H1 (cell line): ENCODE data around the gene STEAP1.

Experiments used
- ATF2 ChIP-seq: IDR thresholded peaks from 2 replicates; pipeline ENCODE4 v1.6.1; 2012; ENCODE audit warnings: low read length, inconsistent platforms
- BCL11A ChIP-seq, 2 experiments: IDR thresholded peaks; one replicate each; pipeline ENCODE4 v1.6.1; 2011; ENCODE audit warnings: low read depth in 2 of 2, low read length in 2 of 2, mild to moderate bottlenecking in 2 of 2
- CBX5 ChIP-seq: fragments of 300-800, 300-1000 bp; sonication (generic); IDR thresholded peaks from 2 replicates; pipeline ENCODE4 v1.7.1; 2016; ENCODE audit warnings: antibody characterized with exemption, low read length, low read depth
- CREB1 ChIP-seq: IDR thresholded peaks from 2 replicates; pipeline ENCODE4 v1.6.1; 2012; ENCODE audit warnings: inconsistent platforms
- CTCF ChIP-seq, 3 experiments: IDR thresholded peaks; 1 replicate in 2 of 3; 2 replicates in 1 of 3; pipeline versions ENCODE4 v1.5.1 to v1.6.1; 2011; ENCODE audit warnings: low read length in 3 of 3, mild to moderate bottlenecking in 3 of 3, inconsistent platforms in 2 of 3, low read depth in 1 of 3, moderate library complexity in 1 of 3; ENCODE audit not compliant: insufficient read depth in 1 of 3; ENCODE audit errors: control extremely low read depth in 1 of 3
- GTF2F1 ChIP-seq: IDR thresholded peaks from 2 replicates; pipeline ENCODE4 v1.6.1; 2012; ENCODE audit warnings: low read depth, low read length, improper control_type of control experiment, borderline replicate concordance
- HDAC2 ChIP-seq, 2 experiments: fragments of 300-600 bp in 1 of 2; sonication (generic) in 1 of 2; IDR thresholded peaks; 2 replicates each; pipeline ENCODE4 v1.6.1; 2011 to 2012; ENCODE audit warnings: low read depth in 2 of 2, low read length in 2 of 2, mild to moderate bottlenecking in 2 of 2, moderate library complexity in 2 of 2, borderline replicate concordance in 1 of 2, inconsistent platforms in 1 of 2
- HDAC6 ChIP-seq: IDR thresholded peaks from one replicate; pipeline ENCODE4 v1.7.1; 2012; ENCODE audit warnings: low read depth, mild to moderate bottlenecking, inconsistent platforms, low read length, moderate library complexity
- MAX ChIP-seq: IDR thresholded peaks from 2 replicates; pipeline ENCODE4 v1.6.1; 2012; ENCODE audit warnings: inconsistent platforms
- POLR2A ChIP-seq, 2 experiments: IDR thresholded peaks; 1 replicate in 1 of 2; 2 replicates in 1 of 2; pipeline ENCODE4 v1.6.1; 2011; ENCODE audit warnings: low read depth in 2 of 2, low read length in 2 of 2, mild to moderate bottlenecking in 2 of 2; ENCODE audit errors: control extremely low read depth in 1 of 2
- POLR2AphosphoS5 ChIP-seq: IDR thresholded peaks from 2 replicates; pipeline ENCODE4 v1.6.1; 2011; ENCODE audit warnings: low read depth, low read length
- RFX5 ChIP-seq: IDR thresholded peaks from 2 replicates; pipeline ENCODE4 v1.6.1; 2011; ENCODE audit warnings: low read depth, low read length, improper control_type of control experiment, borderline replicate concordance
- YY1 ChIP-seq: IDR thresholded peaks from 2 replicates; pipeline ENCODE4 v1.6.1; 2011; ENCODE audit warnings: low read depth, mild to moderate bottlenecking, low read length

- no peak for TF ChIP-seq CTCF (IDR thresholded peaks at IDR 0.05; ENCODE audit: control extremely low read depth in 1 of 3, insufficient read depth in 1 of 3, low read depth in 1 of 3, low read length in 3 of 3)
- no peak for TF ChIP-seq BCL11A (IDR thresholded peaks at IDR 0.05; ENCODE audit: low read depth in 2 of 2, low read length in 2 of 2)
- TF ChIP-seq POLR2A (IDR thresholded peaks at IDR 0.05; ENCODE audit: control extremely low read depth in 1 of 2, low read depth in 2 of 2, low read length in 2 of 2): no peak
- TF ChIP-seq POLR2AphosphoS5: no peak
- TF ChIP-seq CBX5: no peak
- no peak for TF ChIP-seq ATF2
- no peak for TF ChIP-seq HDAC6
- no peak for TF ChIP-seq HDAC2 (IDR thresholded peaks at IDR 0.05; ENCODE audit: borderline replicate concordance in 1 of 2, low read depth in 2 of 2, low read length in 2 of 2)
- no peak for TF ChIP-seq GTF2F1
- TF ChIP-seq CREB1: no peak
- no peak for TF ChIP-seq MAX
- no peak for TF ChIP-seq RFX5
- no peak for TF ChIP-seq YY1
Observed at GRCh38 chr7:90176195-90176594, 21.9 kb downstream of the STEAP1 start.
